HepG2 (cell line): ENCODE measurements around the gene ABCC3. TPM values are rescaled to one million over a fixed set of nuclear protein-coding genes. Genes with fewer than 3 reads are reported as not detected.

Experiments
- AGO1 ChIP-seq: fragments of 200-400 bp; formaldehyde crosslinking; IDR thresholded peaks from 2 replicates; pipeline ENCODE4 v1.6.1; 2017; ENCODE audit warnings: mild to moderate bottlenecking, low read depth, low read length, moderate library complexity; ENCODE audit not compliant: poor library complexity, severe bottlenecking
- ATAD3A ChIP-seq: sonication (generic); formaldehyde crosslinking; IDR thresholded peaks from 2 replicates; pipeline ENCODE4 v1.4.0; 2020; ENCODE audit warnings: missing genetic modification reagents
- BCL6 ChIP-seq: IDR thresholded peaks from 2 replicates; pipeline ENCODE4 v1.6.1; 2016; ENCODE audit warnings: missing genetic modification reagents, missing compliant biosample characterization
- CAMTA2 ChIP-seq: sonication (generic); formaldehyde crosslinking; IDR thresholded peaks from 2 replicates; pipeline ENCODE4 v1.4.0; 2020; ENCODE audit warnings: mild to moderate bottlenecking, missing genetic modification reagents, borderline replicate concordance
- CC2D1A ChIP-seq: sonication (generic); formaldehyde crosslinking; IDR thresholded peaks from 2 replicates; pipeline ENCODE4 v1.8.1; 2023; ENCODE audit warnings: mild to moderate bottlenecking, missing genetic modification reagents
- EP300 ChIP-seq, 3 experiments: sonication (generic) in 1 of 3; formaldehyde crosslinking in 1 of 3; IDR thresholded peaks; 2 replicates each; pipeline versions ENCODE4 v1.5.1 to v1.6.1; 2011 to 2020; ENCODE audit warnings: low read depth in 2 of 3, low read length in 2 of 3, borderline replicate concordance in 1 of 3, improper control_type of control experiment in 1 of 3, mild to moderate bottlenecking in 1 of 3, missing genetic modification reagents in 1 of 3, moderate library complexity in 1 of 3
- HNRNPLL ChIP-seq: fragments of 200-400 bp; formaldehyde crosslinking; IDR thresholded peaks from 2 replicates; pipeline ENCODE4 v1.6.1; 2017; ENCODE audit warnings: mild to moderate bottlenecking, low read depth, low read length; ENCODE audit not compliant: poor library complexity, severe bottlenecking
- IRF1 ChIP-seq: sonication (generic); formaldehyde crosslinking; IDR thresholded peaks from 2 replicates; pipeline ENCODE4 v1.4.0; 2020; ENCODE audit warnings: low read depth, mild to moderate bottlenecking, missing genetic modification reagents
- ISX ChIP-seq: sonication (generic); formaldehyde crosslinking; conservative IDR thresholded peaks from 2 replicates; pipeline ENCODE4 v1.5.0; 2020; ENCODE audit warnings: missing genetic modification reagents
- KDM3A ChIP-seq: IDR thresholded peaks from 2 replicates; pipeline ENCODE4 v1.6.1; 2018; ENCODE audit warnings: low read depth, missing compliant biosample characterization
- MTERF4 ChIP-seq: sonication (generic); formaldehyde crosslinking; IDR thresholded peaks from 2 replicates; pipeline ENCODE4 v1.8.0; 2023; ENCODE audit warnings: mild to moderate bottlenecking, missing genetic modification reagents
- PBX3 ChIP-seq: sonication (generic); formaldehyde crosslinking; IDR thresholded peaks from 2 replicates; pipeline ENCODE4 v1.8.1; 2023; ENCODE audit warnings: missing genetic modification reagents, inconsistent platforms, borderline replicate concordance
- PCBP2 ChIP-seq: fragments of 200-400 bp; formaldehyde crosslinking; optimal IDR thresholded peaks from 2 replicates; pipeline ENCODE3; 2018; ENCODE audit warnings: low read length, low read depth; ENCODE audit not compliant: poor library complexity, severe bottlenecking
- SMC3 ChIP-seq: IDR thresholded peaks from 2 replicates; pipeline ENCODE4 v1.6.1; 2011; ENCODE audit warnings: low read length, improper control_type of control experiment
- STAG1 ChIP-seq: sonication (generic); formaldehyde crosslinking; IDR thresholded peaks from 2 replicates; pipeline ENCODE4 v1.4.0; 2020; ENCODE audit warnings: missing genetic modification reagents
- THRA ChIP-seq: sonication (generic); formaldehyde crosslinking; IDR thresholded peaks from 2 replicates; pipeline ENCODE4 v1.4.0; 2020; ENCODE audit warnings: missing genetic modification reagents, borderline replicate concordance
- TOPORS ChIP-seq: sonication (generic); formaldehyde crosslinking; IDR thresholded peaks from 2 replicates; pipeline ENCODE4 v1.8.0; 2023; ENCODE audit warnings: mild to moderate bottlenecking, missing genetic modification reagents
- ZFP36L1 ChIP-seq: sonication (generic); formaldehyde crosslinking; IDR thresholded peaks from 2 replicates; pipeline ENCODE4 v1.8.0; 2022; ENCODE audit warnings: mild to moderate bottlenecking, missing genetic modification reagents, moderate library complexity
- ZMAT5 ChIP-seq: sonication (generic); formaldehyde crosslinking; IDR thresholded peaks from 2 replicates; pipeline ENCODE4 v1.5.0; 2020; ENCODE audit warnings: mild to moderate bottlenecking, low read depth, missing genetic modification reagents, borderline replicate concordance
- ZNF496 ChIP-seq: sonication (generic); formaldehyde crosslinking; IDR thresholded peaks from 2 replicates; pipeline ENCODE4 v1.8.1; 2023; ENCODE audit warnings: mild to moderate bottlenecking, moderate library complexity, missing genetic modification reagents; ENCODE audit not compliant: insufficient replicate concordance
- ZNF530 ChIP-seq: sonication (generic); formaldehyde crosslinking; IDR thresholded peaks from 2 replicates; pipeline ENCODE4 v1.5.0; 2020; ENCODE audit warnings: low read depth, mild to moderate bottlenecking, missing genetic modification reagents
- ZNF672 ChIP-seq: sonication (generic); formaldehyde crosslinking; IDR thresholded peaks from 2 replicates; pipeline ENCODE4 v1.8.1; 2022; ENCODE audit warnings: missing genetic modification reagents
- ZNF773 ChIP-seq: sonication (generic); formaldehyde crosslinking; IDR thresholded peaks from 2 replicates; pipeline ENCODE4 v1.4.0; 2020; ENCODE audit warnings: missing genetic modification reagents, borderline replicate concordance
- ZSCAN9 ChIP-seq: IDR thresholded peaks from 2 replicates; pipeline ENCODE4 v1.6.1; 2016; ENCODE audit warnings: borderline replicate concordance
- polyA plus RNA-seq, 8 experiments: library from polyadenylated mRNA; depleted of rRNA in 3 of 8; stranded (reverse) in 7 of 8; unstranded in 1 of 8; fragments of >200 nt; fragmentation: Illumina TruSeq in 4 of 8; extraction: Trizol in 4 of 8; gene quantifications; 2 replicates each; pipeline versions ENCODE4 v1.2.1 to v1.2.3, GENCODE V29; 2011 to 2016; ENCODE audit warnings: low read depth in 4 of 8, missing spikeins in 1 of 8, mixed read lengths in 1 of 8; ENCODE audit not compliant: insufficient read depth in 1 of 8
- total RNA-seq, 5 experiments: library from RNA; depleted of rRNA; stranded (reverse); fragments of >200 nt; fragmentation: Illumina TruSeq; extraction: Trizol; gene quantifications; 2 replicates each; pipeline ENCODE4 v1.2.3, GENCODE V29; 2016; ENCODE audit warnings: low read depth in 1 of 5

Gene ABCC3
- total and polyA plus RNA-seq, 2 of the 13 experiments (the other 11 are each of a cell fraction or from before 2014, with no cell fraction given): 25.2 to 50.7 TPM

GRCh38 chr17:50707289-50708049, 72.8 kb downstream of the ABCC3 start, which contains the start of gene ANKRD40 (continued):
- TF ChIP-seq ZNF530 (CRISPR knock-in tag) (0 out of 2 replicates have a peak, but pooled peaks have one; percentile 25), ZNF672 (CRISPR knock-in tag) (no peak), ZSCAN9 (CRISPR knock-in tag) (peak; percentile 97), STAG1 (CRISPR knock-in tag) (no peak; the same call in 1 of the 2 replicates), KDM3A (peak; percentile 83), ZNF773 (CRISPR knock-in tag) (peak; percentile 95; the same call in 1 of the 2 replicates), ZMAT5 (CRISPR knock-in tag) (no peak), ZFP36L1 (CRISPR knock-in tag) (0 out of 2 replicates have a peak, but pooled peaks have one; percentile 44), CAMTA2 (CRISPR knock-in tag) (no peak; the same call in 1 of the 2 replicates), EP300 (IDR thresholded peaks at IDR 0.05; ENCODE audit: low read depth in 2 of 2, low read length in 2 of 2) (peak; percentile 69 to 75), EP300 (CRISPR knock-in tag; IDR thresholded peaks at IDR 0.05; ENCODE audit: borderline replicate concordance) (peak; percentile 48; the same call in 1 of the 2 replicates), CC2D1A (peak; percentile 79; the same call in 1 of the 2 replicates), TOPORS (CRISPR knock-in tag) (no peak), SMC3 (peak; percentile 18; the same call in 1 of the 2 replicates), PBX3 (no peak), IRF1 (CRISPR knock-in tag) (no peak), MTERF4 (no peak), ISX (no peak), AGO1 (peak; percentile 39), HNRNPLL (peak; percentile 49), PCBP2 (no peak), THRA (CRISPR knock-in tag) (0 out of 2 replicates have a peak, but pooled peaks have one; percentile 49), ATAD3A (CRISPR knock-in tag) (no peak), ZNF496 (no peak), BCL6 (CRISPR knock-in tag) (peak; percentile 59; the same call in 1 of the 2 replicates)
